ENCODE data around the gene WNT11. TPM values are rescaled to one million over a fixed set of nuclear protein-coding genes. Genes with fewer than 3 reads are reported as not detected.

WNT11 gene
- total RNA-seq, 2 experiments from 2014 or later = 0.30 to 1.2 TPM

- POLR2A ChIA-PET = interaction anchor here (2.6 to 5.9 kb wide), 2 partner anchors 26 to 53 kb away, joined by 17 to 52 read pairs; no protein-coding TSS in a partner anchor
- Mint-ChIP-seq H3K36me3 (ENCODE audit: low read depth) (peaks cover 23% of the 10 kb centered on the region), H3K9me3 (no peaks in the 10 kb centered on the region), H3K4me1 (ENCODE audit: low read depth) (peaks cover 54% of the 10 kb centered on the region), H3K27ac (peak overlapping the region; percentile 99), H3K4me3 (peak overlapping the region; percentile 100), H3K27me3 (peaks cover 18% of the 10 kb centered on the region)
- peaks cover 58% of the 10 kb centered on the region for H3K4me1 ChIP-seq (ENCODE audit: insufficient read depth, low read length)
- no peaks in the 10 kb centered on the region for H3K36me3 ChIP-seq (ENCODE audit: insufficient read depth, low read length)
- DNase-seq (peak; percentile 82 to 96 (median 90)), ATAC-seq (ENCODE audit: poor library complexity) (peak; percentile 77)
- peak overlapping the region; percentile 10 to 37 for H3K27ac ChIP-seq (ENCODE audit: low read depth in 1 of 2, low read length in 2 of 2)
- H3K4me3 ChIP-seq (ENCODE audit: low read length) = peak overlapping the region; percentile 84
- no peaks in the 10 kb centered on the region for H3K27me3 ChIP-seq (ENCODE audit: control insufficient read depth in 1 of 2, insufficient read depth in 2 of 2, low read length in 2 of 2)
- TF ChIP-seq CTCF (IDR thresholded peaks at IDR 0.05) = no peak
- intact Hi-C loops (cut with DNase I, micrococcal nuclease) = loop anchor here (1.0 to 10.0 kb wide), 6 partner anchors 27 to 1838 kb away; partner anchors contain the start of genes EMSY (in 1 of the 2), GVQW3 (in 1 of the 2), PGM2L1 (in 1 of the 2) and THAP12 (in 1 of the 2)
- CTCF ChIA-PET = interaction anchor here (0.8 to 5.1 kb wide), 2 partner anchors 27 to 83 kb away, joined by 3 to 50 read pairs; no protein-coding TSS in a partner anchor
- no peaks in the 10 kb centered on the region for H3K9me3 ChIP-seq (ENCODE audit: control insufficient read depth in 1 of 2, insufficient read depth in 1 of 2, low read length in 2 of 2)
Measured at GRCh38 chr11:76235233-76236091, 29.2 kb upstream of the WNT11 start.

- TF ChIP-seq CTCF (IDR thresholded peaks at IDR 0.05) = no peak
- H3K27me3 Mint-ChIP-seq = peaks cover 18% of the 10 kb centered on the region
- ChIA-PET POLR2A (interaction anchor here (0.6 to 5.9 kb wide), 3 partner anchors 26 to 701 kb away, joined by 3 to 52 read pairs (median 17); no protein-coding TSS in a partner anchor), CTCF (interaction anchor here (5.1 kb wide), 1 partner anchor 27 kb away, joined by 50 read pairs; no protein-coding TSS in a partner anchor)
- Histone ChIP-seq H3K4me1 (ENCODE audit: insufficient read depth, low read length) (peaks cover 61% of the 10 kb centered on the region), H3K9me3 (ENCODE audit: control insufficient read depth in 1 of 2, insufficient read depth in 1 of 2, low read length in 2 of 2) (no peaks in the 10 kb centered on the region), H3K4me3 (ENCODE audit: low read length) (peak overlapping the region; percentile 84), H3K27me3 (ENCODE audit: control insufficient read depth in 1 of 2, insufficient read depth in 2 of 2, low read length in 2 of 2) (no peaks in the 10 kb centered on the region), H3K27ac (ENCODE audit: low read depth in 1 of 2, low read length in 2 of 2) (peak overlapping the region; percentile 10 to 37), H3K36me3 (ENCODE audit: insufficient read depth, low read length) (no peaks in the 10 kb centered on the region)
- no peaks in the 10 kb centered on the region for H3K9me3 Mint-ChIP-seq
- intact Hi-C loops (cut with DNase I, micrococcal nuclease) = loop anchor here (1.0 to 10.0 kb wide), 7 partner anchors 26 to 1837 kb away; partner anchors contain the start of genes GVQW3 (in 2 of the 2), THAP12 (in 2 of the 2), EMSY (in 1 of the 2) and PGM2L1 (in 1 of the 2)
- ATAC-seq (ENCODE audit: poor library complexity) = peak; percentile 31
- H3K36me3 Mint-ChIP-seq (ENCODE audit: low read depth) = peaks cover 23% of the 10 kb centered on the region
- peak in 8 of 14 experiments; percentile 5 to 57 (median 36) for DNase-seq
- peaks cover 54% of the 10 kb centered on the region for H3K4me1 Mint-ChIP-seq (ENCODE audit: low read depth)
- peak overlapping the region; percentile 99 for H3K27ac Mint-ChIP-seq
- H3K4me3 Mint-ChIP-seq = peak overlapping the region; percentile 100
Measured at GRCh38 chr11:76234416-76235232, 28.3 kb upstream of the WNT11 start.

GRCh38 chr11:76234021-76234415 lies 27.7 kb upstream of the WNT11 start:
- Histone ChIP-seq H3K4me3 (ENCODE audit: low read length) (no peak overlapping the region), H3K27me3 (ENCODE audit: control insufficient read depth in 1 of 2, insufficient read depth in 2 of 2, low read length in 2 of 2) (no peaks in the 10 kb centered on the region), H3K36me3 (ENCODE audit: insufficient read depth, low read length) (no peaks in the 10 kb centered on the region), H3K27ac (ENCODE audit: low read depth in 1 of 2, low read length in 2 of 2) (no peak overlapping the region), H3K9me3 (ENCODE audit: control insufficient read depth in 1 of 2, insufficient read depth in 1 of 2, low read length in 2 of 2) (no peaks in the 10 kb centered on the region), H3K4me1 (ENCODE audit: insufficient read depth, low read length) (peaks cover 61% of the 10 kb centered on the region)
- Mint-ChIP-seq H3K27ac (peak overlapping the region; percentile 99), H3K9me3 (no peaks in the 10 kb centered on the region), H3K4me1 (ENCODE audit: low read depth) (peaks cover 54% of the 10 kb centered on the region), H3K36me3 (ENCODE audit: low read depth) (peaks cover 23% of the 10 kb centered on the region), H3K4me3 (peak overlapping the region; percentile 100), H3K27me3 (peaks cover 18% of the 10 kb centered on the region)
- no peak for TF ChIP-seq CTCF (IDR thresholded peaks at IDR 0.05)
- DNase-seq = peak in 3 of 14 experiments; percentile 14 to 59 (median 53)
- CTCF ChIA-PET = interaction anchor here (1.1 to 5.1 kb wide), 2 partner anchors 26 to 85 kb away, joined by 3 to 50 read pairs; no protein-coding TSS in a partner anchor
- POLR2A ChIA-PET = interaction anchor here (2.6 to 5.9 kb wide), 2 partner anchors 25 to 54 kb away, joined by 17 to 52 read pairs; no protein-coding TSS in a partner anchor
- no peak for ATAC-seq (ENCODE audit: poor library complexity)
- intact Hi-C loops (cut with DNase I, micrococcal nuclease) = loop anchor here in 1 of 2 experiments (5.0 to 10.0 kb wide), 2 partner anchors 148 to 811 kb away; partner anchors contain the start of genes GVQW3 and THAP12

All from CD4-positive, alpha-beta T cell (primary cell).